ENCODE results near the gene RNF26. TPM values are rescaled to one million over a fixed set of nuclear protein-coding genes. Genes with fewer than 3 reads are reported as not detected.

The RNF26 gene
- total and polyA plus RNA-seq, 2 donors (not counting 3 experiments of a cell fraction or from before 2014, with no cell fraction given): 40.1 to 43.8 TPM

- Histone ChIP-seq H3K36me3 (ENCODE audit: control insufficient read depth in 2 of 2, extremely low read depth in 1 of 2, insufficient read depth in 2 of 2, low read length in 2 of 2) (no peaks in the 10 kb centered on the region), H3K27me3 (ENCODE audit: control insufficient read depth in 2 of 2, insufficient read depth in 2 of 2, low read length in 2 of 2) (peaks cover 7 to 14% of the 10 kb centered on the region in 2 experiments), H3K4me2 (ENCODE audit: insufficient read depth, low read length) (peak within 1 kb of the TSS; percentile 75), H3K4me1 (ENCODE audit: control insufficient read depth, extremely low read depth, insufficient read depth, low read length) (peaks cover 10% of the 10 kb centered on the region), H4K20me1 (replicated peaks; ENCODE audit: control insufficient read depth, extremely low read depth, insufficient read depth, low read length) (no peaks in the 10 kb centered on the region), H3K27ac (ENCODE audit: insufficient read depth, low read depth, low read length) (no peak within 1 kb of the TSS), H3K9me3 (replicated peaks; ENCODE audit: control insufficient read depth, insufficient read depth, low read length) (no peaks in the 10 kb centered on the region), H3K9ac (replicated peaks; ENCODE audit: extremely low read depth, insufficient read depth, low read length) (peak within 1 kb of the TSS; percentile 17), H3K9me1 (replicated peaks; ENCODE audit: control insufficient read depth, extremely low read depth, insufficient read depth, low read length) (no peaks in the 10 kb centered on the region), H2AFZ (ENCODE audit: low read depth, low read length) (peak within 1 kb of the TSS; percentile 86), H3K4me3 (replicated peaks in 1 of 3; ENCODE audit: insufficient read depth in 1 of 3, low read depth in 1 of 3, low read length in 3 of 3) (peak within 1 kb of the TSS in 2 of 3 experiments; percentile 41 to 51), H3K79me2 (ENCODE audit: control insufficient read depth, insufficient read depth, low read length) (no peaks in the 10 kb centered on the region)
- peak; percentile 95 for DNase-seq (ENCODE audit: low read depth, low spot score)
- CTCF ChIA-PET: interaction anchor here (0.8 to 4.6 kb wide), 12 partner anchors 9 to 96 kb away, joined by 3 to 44 read pairs (median 5); partner anchors contain the start of gene C1QTNF5
- TF ChIP-seq POLR2AphosphoS5 (IDR thresholded peaks at IDR 0.05; ENCODE audit: insufficient read depth, low read depth, low read length) (peak; percentile 30), MAX (IDR thresholded peaks at IDR 0.05; ENCODE audit: insufficient read depth, insufficient read length) (peak; percentile 97), JUN (IDR thresholded peaks at IDR 0.05; ENCODE audit: borderline replicate concordance, insufficient read depth, insufficient read length, low read depth) (no peak), CTCF (IDR thresholded peaks at IDR 0.05; ENCODE audit: extremely low read depth in 1 of 2, insufficient read depth in 1 of 2, low read depth in 1 of 2, low read length in 2 of 2) (peak; percentile 92)
- intact Hi-C loops (cut with micrococcal nuclease) (loop anchor here (1.0 to 2.0 kb wide), 3 partner anchors 61 to 237 kb away; no protein-coding TSS in a partner anchor), dilution Hi-C loops (cut with MboI; ENCODE audit: extremely low pct_ligation_motif_present, low sequenced_read_pairs) (no loop called here)
- POLR2A ChIA-PET: interaction anchor here (0.6 kb wide), 2 partner anchors 25 to 77 kb away, joined by 3 to 5 read pairs; no protein-coding TSS in a partner anchor
- FAIRE-seq: peak; percentile 97
- no TSS peak for BruUV-seq (replicated peaks)
These were observed 47.1 kb downstream of the RNF26 start, which contains the start of gene USP2 for GRCh38 chr11:119381181-119381988. USP2 (minus strand) TSS chr11:119381690; CDS start chr11:119373480, 8,210 bp downstream.
